CD14-positive monocyte (primary cell): ENCODE data around the gene IGF1R. TPM values are rescaled to one million over a fixed set of nuclear protein-coding genes. Genes with fewer than 3 reads are reported as not detected.

ENCODE experiments used
- DNase-seq, 3 donors: peaks; one replicate each; pipeline ENCODE4 v3.0.0-alpha.2; 2011 to 2022
- H2AFZ ChIP-seq: 2 replicates; pipeline ENCODE4 v1.6.0; 2012; ENCODE audit warnings: mild to moderate bottlenecking, low read depth, low read length, inconsistent platforms; ENCODE audit not compliant: insufficient read depth, poor library complexity, severe bottlenecking
- H3K27ac ChIP-seq, 2 donors: 1 replicate in 1 of 2; 2 replicates in 1 of 2; pipeline ENCODE4 v1.5.1; 2012 to 2013; ENCODE audit warnings: low read length in 2 of 2, control low read depth in 1 of 2, inconsistent platforms in 1 of 2, low read depth in 1 of 2, mild to moderate bottlenecking in 1 of 2
- H3K27me3 ChIP-seq, 2 donors: one replicate each; pipeline versions ENCODE4 v1.6.0 to v1.6.1; 2011 to 2013; ENCODE audit warnings: low read length in 2 of 2; ENCODE audit not compliant: control insufficient read depth in 2 of 2, insufficient read depth in 2 of 2
- H3K36me3 ChIP-seq, 2 donors: replicated peaks in 1 of 2; 1 replicate in 1 of 2; 2 replicates in 1 of 2; pipeline versions ENCODE4 v1.5.1 to v1.6.1; 2012 to 2013; ENCODE audit warnings: low read length in 2 of 2, control low read depth in 1 of 2, inconsistent platforms in 1 of 2, mild to moderate bottlenecking in 1 of 2; ENCODE audit not compliant: insufficient read depth in 2 of 2, control insufficient read depth in 1 of 2
- H3K4me1 ChIP-seq, 2 donors: 1 replicate in 1 of 2; 2 replicates in 1 of 2; pipeline versions ENCODE4 v1.5.1 to v1.6.1; 2012 to 2013; ENCODE audit warnings: low read length in 2 of 2, control low read depth in 1 of 2, inconsistent platforms in 1 of 2, mild to moderate bottlenecking in 1 of 2, moderate library complexity in 1 of 2; ENCODE audit not compliant: insufficient read depth in 2 of 2, control insufficient read depth in 1 of 2
- H3K4me2 ChIP-seq: replicated peaks from 2 replicates; pipeline ENCODE3; 2012; ENCODE audit warnings: low read length, moderate library complexity, mild to moderate bottlenecking; ENCODE audit not compliant: poor library complexity, severe bottlenecking; ENCODE audit errors: extremely low read depth
- H3K4me3 ChIP-seq, 3 experiments: fragments of 200-600 bp in 1 of 3; sonication (generic) in 1 of 3; replicated peaks in 1 of 3; 1 replicate in 2 of 3; 2 replicates in 1 of 3; pipeline ENCODE4 v1.5.1; 2011 to 2013; ENCODE audit warnings: low read length in 3 of 3, mild to moderate bottlenecking in 3 of 3, control low read depth in 2 of 3, low read depth in 2 of 3, inconsistent platforms in 1 of 3, moderate library complexity in 1 of 3
- H3K79me2 ChIP-seq: 2 replicates; pipeline ENCODE4 v1.6.0; 2012; ENCODE audit warnings: mild to moderate bottlenecking, control low read depth, inconsistent platforms, low read length, moderate library complexity; ENCODE audit not compliant: insufficient read depth
- H3K9ac ChIP-seq: 2 replicates; pipeline ENCODE4 v1.6.0; 2017; ENCODE audit warnings: low read length, mild to moderate bottlenecking; ENCODE audit not compliant: insufficient read depth, poor library complexity, severe bottlenecking
- H3K9me3 ChIP-seq, 2 donors: replicated peaks in 1 of 2; 1 replicate in 1 of 2; 2 replicates in 1 of 2; pipeline versions ENCODE4 v1.5.1 to v1.6.1; 2012 to 2013; ENCODE audit warnings: low read length in 2 of 2, control low read depth in 1 of 2; ENCODE audit not compliant: control insufficient read depth in 1 of 2, insufficient read depth in 1 of 2
- H4K20me1 ChIP-seq: 2 replicates; pipeline ENCODE4 v1.6.0; 2012; ENCODE audit warnings: mild to moderate bottlenecking, low read length, control low read depth, moderate library complexity; ENCODE audit not compliant: insufficient read depth
- H3K27ac Mint-ChIP-seq, 7 donors: one replicate each; pipeline ENCODE4 v1.8.0; 2020; ENCODE audit warnings: mild to moderate bottlenecking in 7 of 7, mixed read lengths in 7 of 7, moderate library complexity in 6 of 7, inconsistent platforms in 2 of 7
- H3K27me3 Mint-ChIP-seq, 3 donors: one replicate each; pipeline ENCODE4 v1.8.0; 2021 to 2022; ENCODE audit warnings: low read depth in 3 of 3, mild to moderate bottlenecking in 3 of 3, mixed read lengths in 3 of 3, moderate library complexity in 3 of 3, inconsistent platforms in 1 of 3
- H3K36me3 Mint-ChIP-seq, 2 donors: one replicate each; pipeline ENCODE4 v1.8.0; 2020; ENCODE audit warnings: mixed read lengths in 2 of 2, inconsistent platforms in 1 of 2, mild to moderate bottlenecking in 1 of 2
- H3K4me1 Mint-ChIP-seq: one replicate; pipeline ENCODE4 v1.8.0; 2020; ENCODE audit warnings: mild to moderate bottlenecking, mixed read lengths
- H3K4me3 Mint-ChIP-seq, 2 donors: one replicate each; pipeline ENCODE4 v1.8.0; 2020; ENCODE audit warnings: mild to moderate bottlenecking in 2 of 2, mixed read lengths in 2 of 2, moderate library complexity in 1 of 2
- H3K9me3 Mint-ChIP-seq, 7 donors: one replicate each; pipeline ENCODE4 v1.8.0; 2020 to 2022; ENCODE audit warnings: mixed read lengths in 7 of 7, mild to moderate bottlenecking in 6 of 7, moderate library complexity in 6 of 7, inconsistent platforms in 2 of 7
- CTCF ChIP-seq: fragments of 200-600 bp; IDR thresholded peaks from one replicate; pipeline ENCODE4 v1.8.0; 2022; ENCODE audit warnings: antibody characterized with exemption, mild to moderate bottlenecking
- WGBS: methylation state at CpG from one replicate; pipeline ENCODE4 v1.1.5; 2013; ENCODE audit warnings: missing lambda C conversion rate; ENCODE audit not compliant: insufficient coverage; 5-methylcytosine and 5-hydroxymethylcytosine counted together
- intact Hi-C, 2 donors: fragments of 100-400 bp; cut with micrococcal nuclease; formaldehyde crosslinking; loops; one replicate each; pipeline versions ENCODE4 v1.15.0 to v1.15.1; 2023
- polyA plus RNA-seq, 3 donors: library from polyadenylated mRNA; depleted of rRNA in 1 of 3; unstranded in 2 of 3; stranded (reverse) in 1 of 3; fragments of 300-500 nt in 2 of 3; fragments of >200 nt in 1 of 3; fragmentation: Illumina TruSeq in 2 of 3; gene quantifications; 1 replicate in 2 of 3; 2 replicates in 1 of 3; pipeline ENCODE4 v1.2.3, GENCODE V29; 2012 to 2021

The IGF1R gene
- polyA plus RNA-seq, 3 donors, result 0.35 to 4.9 (median 0.67) TPM

GRCh38 chr15:98996624-98997023 lies 348.3 kb downstream of the IGF1R start:
- Mint-ChIP-seq H3K9me3 (peaks cover 4 to 17% (median 11%) of the 10 kb centered on the region in 7 donors), H3K27ac (no peak overlapping the region), H3K4me3 (no peak overlapping the region), H3K4me1 (no peaks in the 10 kb centered on the region), H3K36me3 (no peaks in the 10 kb centered on the region), H3K27me3 (peaks cover 7 to 10% (median 9%) of the 10 kb centered on the region in 3 donors)
- DNase-seq, result no peak
- Histone ChIP-seq H2AFZ (no peak overlapping the region), H3K36me3 (no peaks in the 10 kb centered on the region), H3K4me3 (no peak overlapping the region), H3K9ac (no peak overlapping the region), H3K79me2 (no peaks in the 10 kb centered on the region), H3K27me3 (no peaks in the 10 kb centered on the region), H3K4me1 (no peaks in the 10 kb centered on the region), H3K4me2 (no peak overlapping the region), H4K20me1 (no peaks in the 10 kb centered on the region), H3K9me3 (no peaks in the 10 kb centered on the region), H3K27ac (no peak overlapping the region)
- WGBS, result 95% methylated on average over 4 of the region's 6 CpGs
- TF ChIP-seq CTCF, result no peak
- intact Hi-C loops, result no loop called here

GRCh38 chr15:98997312-98997711 lies 349.0 kb downstream of the IGF1R start:
- H3K9ac ChIP-seq, result no peak overlapping the region
- no peak overlapping the region for H3K27ac Mint-ChIP-seq
- H3K79me2 ChIP-seq, result no peaks in the 10 kb centered on the region
- intact Hi-C loops, result no loop called here
- no peaks in the 10 kb centered on the region for H3K36me3 ChIP-seq
- H3K4me2 ChIP-seq, result no peak overlapping the region
- WGBS, result 100% methylated on average over 3 of the region's 3 CpGs
- no peak overlapping the region for H3K4me3 ChIP-seq
- H3K4me1 ChIP-seq, result no peaks in the 10 kb centered on the region
- H3K4me1 Mint-ChIP-seq, result no peaks in the 10 kb centered on the region
- no peaks in the 10 kb centered on the region for H3K27me3 ChIP-seq
- TF ChIP-seq CTCF, result no peak
- H3K36me3 Mint-ChIP-seq, result no peaks in the 10 kb centered on the region
- H2AFZ ChIP-seq, result no peak overlapping the region
- no peaks in the 10 kb centered on the region for H3K9me3 ChIP-seq
- DNase-seq, result no peak
- H4K20me1 ChIP-seq, result no peaks in the 10 kb centered on the region
- no peak overlapping the region for H3K4me3 Mint-ChIP-seq
- H3K27me3 Mint-ChIP-seq, result peaks cover 6 to 9% (median 8%) of the 10 kb centered on the region in 3 donors
- peaks cover 4 to 14% (median 10%) of the 10 kb centered on the region in 7 donors for H3K9me3 Mint-ChIP-seq
- no peak overlapping the region for H3K27ac ChIP-seq
